HUES6 (cell line): Measurements from ENCODE around the gene ZFAND2B.
A peak's percentile ranks its signal among the peaks of the same experiment; 100 is the strongest.
"Not testable (repeated sequence)": the region's sequence is repeated elsewhere in the genome, so short reads cannot be mapped to it uniquely, and the experiment has no call there.

Experiments
- H3K27ac ChIP-seq: 2 replicates; pipeline ENCODE4 v1.7.0; 2013; ENCODE audit warnings: low read depth, mild to moderate bottlenecking, low read length, inconsistent platforms
- H3K27me3 ChIP-seq: 2 replicates; pipeline ENCODE4 v1.6.1; 2013; ENCODE audit warnings: low read length; ENCODE audit not compliant: control insufficient read depth, insufficient read depth
- H3K36me3 ChIP-seq: 2 replicates; pipeline ENCODE4 v1.6.1; 2013; ENCODE audit warnings: low read length; ENCODE audit not compliant: control insufficient read depth, insufficient read depth
- H3K4me1 ChIP-seq: 2 replicates; pipeline ENCODE4 v1.6.1; 2013; ENCODE audit warnings: low read length; ENCODE audit not compliant: control insufficient read depth, insufficient read depth
- H3K4me3 ChIP-seq: 2 replicates; pipeline ENCODE4 v1.5.1; 2013; ENCODE audit warnings: low read depth, low read length
- H3K9ac ChIP-seq: one replicate; pipeline ENCODE4 v1.6.1; 2013; ENCODE audit warnings: mild to moderate bottlenecking, low read length
- H3K9me3 ChIP-seq: 2 replicates; pipeline ENCODE4 v1.6.1; 2013; ENCODE audit warnings: low read depth, low read length; ENCODE audit not compliant: control insufficient read depth, insufficient read depth

Gene ZFAND2B

DNA sequence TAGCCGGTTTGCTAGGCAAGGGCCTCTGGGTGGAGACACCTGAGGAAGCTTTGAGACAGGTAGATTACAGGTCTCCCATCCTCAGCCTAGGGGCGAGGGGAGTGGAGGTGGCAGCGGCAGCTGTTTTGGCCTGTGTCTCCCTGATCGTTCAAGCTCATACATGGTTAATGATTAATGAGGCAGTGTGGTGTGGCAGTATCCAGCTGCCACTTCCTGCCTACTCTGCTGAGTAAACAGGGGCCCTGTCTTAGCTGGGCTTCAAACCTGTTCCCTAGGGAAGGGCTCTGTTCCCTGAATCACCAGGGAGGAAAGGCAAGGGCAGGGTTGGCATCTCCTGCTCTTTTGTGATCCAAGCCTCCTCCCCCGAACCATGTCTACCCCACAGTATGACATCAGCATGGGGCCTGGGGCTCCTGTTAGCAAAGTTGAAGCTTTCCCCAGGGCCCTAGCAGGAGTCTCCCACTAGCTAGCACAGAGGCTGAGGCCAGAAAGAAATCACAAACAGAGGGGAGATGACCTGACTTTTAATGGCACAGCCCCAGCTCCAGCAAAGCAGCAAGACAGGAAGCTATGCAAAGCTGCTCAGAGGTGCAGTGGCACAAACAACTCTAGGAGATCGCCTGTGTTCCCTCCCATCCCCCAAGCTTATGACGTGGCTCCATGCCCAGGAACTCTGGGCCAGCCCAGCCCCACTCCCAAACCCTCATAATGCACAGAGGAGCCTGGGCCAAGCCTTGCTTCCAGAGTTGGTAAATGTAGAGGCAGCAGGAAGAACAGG is 42.8 kb downstream of the ZFAND2B start:
- Histone ChIP-seq H3K9me3 (no peaks in the 10 kb centered on the region), H3K4me1 (peaks cover 28% of the 10 kb centered on the region), H3K9ac (no peak overlapping the region), H3K27ac (no peak overlapping the region), H3K27me3 (peaks cover 40% of the 10 kb centered on the region), H3K36me3 (peaks cover 26% of the 10 kb centered on the region), H3K4me3 (no peak overlapping the region)

GRCh38 chr2:219250049-219250781 is 43.6 kb downstream of the ZFAND2B start:
- peaks cover 26% of the 10 kb centered on the region for H3K36me3 ChIP-seq
- peaks cover 48% of the 10 kb centered on the region for H3K27me3 ChIP-seq
- H3K9me3 ChIP-seq: no peaks in the 10 kb centered on the region
- no peak overlapping the region for H3K4me3 ChIP-seq
- no peak overlapping the region for H3K27ac ChIP-seq
- peaks cover 23% of the 10 kb centered on the region for H3K4me1 ChIP-seq
- H3K9ac ChIP-seq: no peak overlapping the region

DNA sequence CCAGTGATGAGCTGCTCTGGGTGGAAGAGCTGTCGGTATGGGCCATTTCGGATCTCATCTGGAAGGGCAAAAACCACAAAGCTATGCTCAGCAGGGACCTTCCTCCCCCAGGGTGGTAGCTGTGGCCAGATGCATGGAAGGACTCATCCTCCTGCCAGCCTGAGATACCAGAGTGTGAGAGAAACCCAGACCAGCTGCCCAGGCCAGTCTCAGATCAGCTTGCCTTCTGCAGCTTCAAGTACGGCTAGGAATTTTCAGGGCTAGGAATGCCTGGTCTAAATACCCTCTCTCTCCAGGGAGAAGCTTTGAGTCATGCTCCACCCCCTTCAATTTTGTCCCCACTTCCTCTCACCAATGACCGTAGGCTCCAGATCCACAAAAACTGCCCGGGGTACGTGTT is 45.1 kb downstream of the ZFAND2B start:
- Histone ChIP-seq H3K4me3 (no peak overlapping the region), H3K27me3 (peaks cover 62% of the 10 kb centered on the region), H3K9me3 (no peaks in the 10 kb centered on the region), H3K9ac (no peak overlapping the region), H3K4me1 (peaks cover 21% of the 10 kb centered on the region), H3K27ac (no peak overlapping the region), H3K36me3 (peaks cover 24% of the 10 kb centered on the region)

- H3K4me1 ChIP-seq: peaks cover 21% of the 10 kb centered on the region
- H3K4me3 ChIP-seq: 0 out of 2 replicates have a peak overlapping the region, but pooled peaks have one; percentile 73
- H3K36me3 ChIP-seq: peaks cover 20% of the 10 kb centered on the region
- H3K27ac ChIP-seq: no peak overlapping the region
- peaks cover 65% of the 10 kb centered on the region for H3K27me3 ChIP-seq
- no peaks in the 10 kb centered on the region for H3K9me3 ChIP-seq
- H3K9ac ChIP-seq: no peak overlapping the region
Observed at GRCh38 chr2:219252084-219252483, 45.5 kb downstream of the ZFAND2B start.

GRCh38 chr2:219252570-219252899 is 46.0 kb downstream of the ZFAND2B start:
- Histone ChIP-seq H3K36me3 (peaks cover 17% of the 10 kb centered on the region), H3K4me3 (peak overlapping the region; percentile 73), H3K9ac (peak overlapping the region; percentile 1), H3K4me1 (peaks cover 21% of the 10 kb centered on the region), H3K27ac (no peak overlapping the region), H3K9me3 (no peaks in the 10 kb centered on the region), H3K27me3 (peaks cover 65% of the 10 kb centered on the region)

DNA sequence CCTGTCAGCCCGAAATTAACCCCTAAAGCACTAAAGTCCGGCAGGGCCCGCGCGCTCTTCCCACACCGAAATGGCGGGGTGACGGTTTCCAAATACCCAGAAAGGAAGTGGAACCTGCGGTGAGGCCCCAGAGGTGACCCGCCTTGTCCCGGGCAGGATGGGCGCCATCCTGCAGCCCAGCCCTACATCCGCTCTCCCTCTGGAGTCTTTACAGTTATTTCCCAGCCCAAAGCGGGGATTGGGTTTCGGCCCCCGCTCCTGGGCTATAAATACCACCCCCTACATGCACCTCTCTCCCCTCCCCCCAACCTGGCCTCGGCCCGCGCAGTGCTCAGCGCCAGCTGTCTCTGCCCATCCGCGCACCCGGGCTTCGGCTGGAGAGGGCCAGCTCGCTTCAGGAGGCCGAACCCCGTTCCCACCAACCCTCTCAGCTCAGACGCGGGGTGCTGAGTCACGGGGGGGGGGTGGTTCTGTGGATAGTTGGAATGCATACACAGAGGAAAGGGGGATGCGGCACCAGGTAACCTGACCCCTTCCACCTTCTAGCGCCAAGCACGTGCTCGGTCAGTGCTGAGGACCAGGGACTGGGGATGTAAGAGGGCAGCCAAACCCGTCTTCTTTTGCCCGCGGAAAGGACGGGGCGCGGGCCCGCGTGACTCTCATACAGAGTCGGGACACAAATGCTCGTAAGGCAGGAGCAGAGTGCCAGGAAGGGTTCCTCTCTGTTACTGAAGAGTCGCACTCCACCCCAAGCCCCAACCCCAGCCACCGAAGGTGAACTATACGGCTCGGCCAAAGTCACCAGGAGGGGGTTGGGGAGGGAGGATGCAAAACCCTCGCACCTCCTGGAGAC is 46.5 kb downstream of the ZFAND2B start, which contains the start of gene TUBA4B:
TUBA4B (plus strand) TSS at position 344 of the 853 bp plus-strand sequence; CDS start at position 509, 165 bp downstream.
- Histone ChIP-seq H3K9me3 (no peaks in the 10 kb centered on the region), H3K9ac (peak within 1 kb of the TSS; percentile 1), H3K4me3 (peak within 1 kb of the TSS; percentile 73), H3K36me3 (peaks cover 11% of the 10 kb centered on the region), H3K27me3 (peaks cover 65% of the 10 kb centered on the region), H3K4me1 (peaks cover 21% of the 10 kb centered on the region), H3K27ac (no peak within 1 kb of the TSS)

GRCh38 chr2:219253753-219254589 is 47.4 kb downstream of the ZFAND2B start, which contains the start of gene TUBA4A:
TUBA4A (minus strand) TSS chr2:219253918; CDS start chr2:219253858, 60 bp downstream.
- Histone ChIP-seq H3K36me3 (peaks cover 6% of the 10 kb centered on the region), H3K9ac (peak within 1 kb of the TSS; percentile 1), H3K4me1 (peaks cover 19% of the 10 kb centered on the region), H3K4me3 (peak within 1 kb of the TSS; percentile 73), H3K27ac (no peak within 1 kb of the TSS), H3K9me3 (no peaks in the 10 kb centered on the region), H3K27me3 (peaks cover 69% of the 10 kb centered on the region)

DNA sequence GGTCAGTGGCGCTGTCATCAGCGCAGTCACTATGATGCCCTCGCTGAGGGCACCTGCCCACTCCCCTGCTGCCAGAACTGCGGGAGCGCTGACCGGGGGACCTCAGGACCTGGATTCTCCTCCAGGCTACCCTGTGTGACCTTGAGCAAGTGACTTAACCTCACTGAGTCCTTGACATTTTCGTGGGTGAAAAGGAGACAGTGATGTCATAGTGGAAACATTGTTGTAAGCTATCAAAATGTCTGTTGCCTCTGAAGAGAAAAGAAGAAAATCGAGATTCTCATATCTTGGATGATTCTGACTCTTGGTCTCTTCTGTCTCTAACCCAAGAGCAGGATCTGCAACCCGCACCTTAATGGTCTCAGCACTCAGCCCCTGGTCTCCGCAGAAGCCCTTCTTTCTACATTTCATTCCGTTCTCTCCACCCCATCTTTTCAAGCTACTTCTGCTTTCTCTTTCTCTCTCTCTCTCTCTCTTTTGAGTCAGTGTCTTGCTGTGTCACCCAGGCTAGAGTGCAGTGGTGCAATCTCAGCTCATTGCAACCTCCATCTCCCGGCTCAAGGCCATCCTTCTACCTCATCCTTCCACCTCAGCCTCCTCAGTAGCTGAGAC is 48.1 kb downstream of the ZFAND2B start:
- H3K27me3 ChIP-seq: peaks cover 75% of the 10 kb centered on the region
- H3K9me3 ChIP-seq: no peaks in the 10 kb centered on the region
- H3K9ac ChIP-seq: no peak overlapping the region
- H3K4me1 ChIP-seq: peaks cover 12% of the 10 kb centered on the region
- peak overlapping the region; percentile 73 for H3K4me3 ChIP-seq
- H3K36me3 ChIP-seq: peaks cover 6% of the 10 kb centered on the region
- no peak overlapping the region for H3K27ac ChIP-seq

DNA sequence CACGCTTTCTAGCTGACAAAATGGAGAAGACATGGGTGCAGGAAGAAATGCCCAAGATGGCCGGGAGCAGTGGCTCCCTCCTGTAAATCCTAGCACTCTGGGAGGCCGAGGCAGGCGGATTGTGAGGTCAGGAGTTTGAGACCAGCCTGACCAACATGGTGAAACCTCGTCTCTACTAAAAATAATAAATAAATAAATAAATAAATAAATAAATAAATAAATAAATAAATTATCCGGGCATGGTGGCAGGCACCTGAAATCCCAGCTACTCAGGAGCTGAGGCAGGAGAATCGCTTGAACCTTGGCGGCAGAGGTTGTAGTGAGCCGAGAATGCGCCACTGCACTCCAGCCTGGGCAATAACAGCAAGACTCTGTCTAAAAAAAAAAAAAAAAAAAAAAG is 52.4 kb downstream of the ZFAND2B start:
- not testable (repeated sequence) for H3K27ac ChIP-seq, H3K4me3 ChIP-seq, H3K36me3 ChIP-seq, H3K9ac ChIP-seq, H3K4me1 ChIP-seq, H3K9me3 ChIP-seq
- H3K27me3 ChIP-seq: peaks cover 59% of the 10 kb centered on the region
